Ishikawa (cell line): ENCODE data around the gene KLK10.

Experiments used
- CEBPB ChIP-seq: IDR thresholded peaks from 2 replicates; pipeline ENCODE4 v1.6.1; 2012
- CREB1 ChIP-seq: IDR thresholded peaks from 2 replicates; pipeline ENCODE4 v1.6.1; 2012; ENCODE audit warnings: low read depth
- EGR1 ChIP-seq: IDR thresholded peaks from 2 replicates; pipeline ENCODE4 v1.6.1; 2012
- EP300 ChIP-seq: IDR thresholded peaks from 2 replicates; pipeline ENCODE4 v1.6.1; 2012; ENCODE audit warnings: borderline replicate concordance
- FOXM1 ChIP-seq: IDR thresholded peaks from 2 replicates; pipeline ENCODE4 v1.6.1; 2012; ENCODE audit warnings: low read depth, borderline replicate concordance
- MAX ChIP-seq: IDR thresholded peaks from 2 replicates; pipeline ENCODE4 v1.6.1; 2012
- NFIC ChIP-seq: IDR thresholded peaks from 2 replicates; pipeline ENCODE4 v1.6.1; 2012
- RAD21 ChIP-seq: IDR thresholded peaks from 2 replicates; pipeline ENCODE4 v1.6.1; 2012; ENCODE audit warnings: low read depth
- REST ChIP-seq: IDR thresholded peaks from 2 replicates; pipeline ENCODE4 v1.6.1; 2012; ENCODE audit warnings: low read depth, mild to moderate bottlenecking
- TAF1 ChIP-seq: IDR thresholded peaks from 2 replicates; pipeline ENCODE4 v1.6.1; 2012; ENCODE audit warnings: low read depth, mild to moderate bottlenecking
- TCF12 ChIP-seq: IDR thresholded peaks from 2 replicates; pipeline ENCODE4 v1.6.1; 2012; ENCODE audit warnings: low read depth
- TEAD4 ChIP-seq: IDR thresholded peaks from 2 replicates; pipeline ENCODE4 v1.6.1; 2012
- USF1 ChIP-seq: IDR thresholded peaks from 2 replicates; pipeline ENCODE4 v1.6.1; 2012
- YY1 ChIP-seq: IDR thresholded peaks from 2 replicates; pipeline ENCODE4 v1.6.1; 2012; ENCODE audit warnings: low read depth
- ZBTB7A ChIP-seq: IDR thresholded peaks from 2 replicates; pipeline ENCODE4 v1.6.1; 2012; ENCODE audit warnings: low read depth

The KLK10 gene

GRCh38 chr19:51044327-51044726, 24.8 kb upstream of the KLK10 start:
- no peak for TF ChIP-seq CEBPB
- no peak for TF ChIP-seq EP300
- TF ChIP-seq NFIC: no peak
- TF ChIP-seq RAD21: no peak
- TF ChIP-seq MAX: no peak
- no peak for TF ChIP-seq EGR1
- TF ChIP-seq TCF12: no peak
- no peak for TF ChIP-seq ZBTB7A
- TF ChIP-seq TAF1: no peak
- no peak for TF ChIP-seq USF1
- no peak for TF ChIP-seq TEAD4
- no peak for TF ChIP-seq REST
- no peak for TF ChIP-seq YY1
- no peak for TF ChIP-seq FOXM1
- TF ChIP-seq CREB1: no peak

GRCh38 chr19:51043497-51043896, 24.0 kb upstream of the KLK10 start:
- TF ChIP-seq YY1: no peak
- TF ChIP-seq USF1: no peak
- TF ChIP-seq TCF12: no peak
- no peak for TF ChIP-seq TEAD4
- TF ChIP-seq EP300: no peak
- no peak for TF ChIP-seq RAD21

GRCh38 chr19:51040151-51040550, 20.6 kb upstream of the KLK10 start:
- TF ChIP-seq TAF1 (no peak), FOXM1 (no peak), CREB1 (no peak), TEAD4 (no peak), MAX (no peak), YY1 (no peak), REST (no peak), TCF12 (no peak), EP300 (no peak), RAD21 (no peak), CEBPB (no peak), NFIC (no peak), ZBTB7A (no peak), EGR1 (no peak), USF1 (no peak)

- no peak for TF ChIP-seq TAF1
- no peak for TF ChIP-seq NFIC
- no peak for TF ChIP-seq USF1
- TF ChIP-seq CREB1: no peak
- no peak for TF ChIP-seq FOXM1
- no peak for TF ChIP-seq RAD21
- no peak for TF ChIP-seq EP300
- no peak for TF ChIP-seq CEBPB
- TF ChIP-seq EGR1: no peak
- no peak for TF ChIP-seq ZBTB7A
- no peak for TF ChIP-seq TEAD4
- TF ChIP-seq REST: no peak
- TF ChIP-seq YY1: no peak
- no peak for TF ChIP-seq TCF12
- TF ChIP-seq MAX: no peak
Measured at GRCh38 chr19:51036519-51036918, 17.0 kb upstream of the KLK10 start.
